ENCODE results near the gene CITED4.

GRCh38 chr1:40897513-40897912 lies 35.4 kb upstream of the CITED4 start:
- TF ChIP-seq CTCF (IDR thresholded peaks at IDR 0.05) (no peak), POLR2A (IDR thresholded peaks at IDR 0.05) (no peak)
